Right cardiac atrium (tissue), 5 donors: ENCODE results near the gene TP73. TPM values are rescaled to one million over a fixed set of nuclear protein-coding genes. Genes with fewer than 3 reads are reported as not detected.
"Not testable (repeated sequence)": the region's sequence is repeated elsewhere in the genome, so short reads cannot be mapped to it uniquely, and the experiment has no call there.

Experiments
- ATAC-seq, 2 donors: fragments of 200-7000 bp; cut with Tn5 transposase; one replicate each; pipeline versions ENCODE4 v1.8.0 to v1.9.1; 2020; ENCODE audit warnings: moderate library complexity in 2 of 2, mild to moderate bottlenecking in 1 of 2
- DNase-seq, 3 donors: peaks; one replicate each; pipeline ENCODE4 v3.0.0-alpha.2; 2020
- H3K27ac ChIP-seq: one replicate; pipeline ENCODE4 v1.5.1; 2013; ENCODE audit warnings: mild to moderate bottlenecking, low read length, control low read depth, moderate library complexity
- H3K27me3 ChIP-seq: one replicate; pipeline ENCODE4 v1.6.1; 2013; ENCODE audit not compliant: control insufficient read depth, insufficient read depth
- H3K4me1 ChIP-seq: one replicate; pipeline ENCODE4 v1.6.1; 2013; ENCODE audit warnings: low read length; ENCODE audit not compliant: control insufficient read depth, insufficient read depth
- H3K4me3 ChIP-seq: one replicate; pipeline ENCODE4 v1.5.1; 2013; ENCODE audit warnings: low read length, control low read depth
- H3K9me3 ChIP-seq: one replicate; pipeline ENCODE4 v1.6.1; 2013; ENCODE audit warnings: low read length; ENCODE audit not compliant: control insufficient read depth
- WGBS: extraction: QIAGEN DNeasy Blood & Tissue Kit; methylation state at CpG from one replicate; pipeline ENCODE4 v1.1.7; 2013; 5-methylcytosine and 5-hydroxymethylcytosine counted together
- intact Hi-C, 4 donors: fragments of 100-400 bp; cut with DNase I; formaldehyde crosslinking; loops; one replicate each; pipeline versions ENCODE4 v1.11.0 to v1.14.0; 2022 to 2023
- polyA plus RNA-seq: library from polyadenylated mRNA; stranded (reverse); fragments of 200-250 nt; gene quantifications from one replicate; pipeline ENCODE4 v1.2.3, GENCODE V29; 2013
- total RNA-seq, 4 donors: library from RNA; stranded (reverse); fragmentation: NEBNext Ultra II Directional; extraction: Animal tissue kit (Norgen Biotek cat#: 25700); gene quantifications; one replicate each; pipeline ENCODE4 v1.2.1, GENCODE V29; 2021
- donor health status: healthy with polysubstance abuse.
- donor health status: DM: no; HTN: yes; CAD: no.
- donor health status: DM: no; HTN: no; CAD: no.
- donor health status: DM: no; HTN: yes; CAD: no; lungs with severe emphysema.
- donor health status: DM: yes; HTN: yes; CAD: no.

The TP73 gene
- total and polyA plus RNA-seq, 5 donors, result 0.07 to 0.18 TPM; not detected in 3

DNA sequence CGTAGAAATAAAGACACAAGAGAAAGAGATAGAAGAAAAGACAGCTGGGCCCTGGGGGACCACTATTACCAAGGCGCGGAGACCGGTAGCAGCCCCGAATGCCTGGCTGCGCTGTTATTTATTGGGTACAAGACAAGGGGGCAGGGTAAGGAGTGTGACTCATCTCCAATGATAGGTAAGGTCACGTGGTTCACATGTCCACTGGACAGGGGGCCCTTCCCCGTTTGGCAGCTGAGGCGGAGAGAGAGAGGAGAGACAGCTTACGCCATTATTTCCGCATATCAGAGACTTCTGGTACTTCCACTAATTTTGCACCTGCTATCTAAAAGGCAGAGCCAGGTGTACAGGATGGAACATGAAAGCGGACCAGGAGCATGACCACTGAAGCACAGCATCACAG, 31.6 kb upstream of the TP73 start:
- no peak for ATAC-seq
- Histone ChIP-seq H3K9me3 (no peaks in the 10 kb centered on the region), H3K27ac (no peak overlapping the region), H3K4me3 (no peak overlapping the region), H3K4me1 (peaks cover 5% of the 10 kb centered on the region), H3K27me3 (no peaks in the 10 kb centered on the region)
- DNase-seq, result peak in 2 of 3 donors; percentile 39 to 43
- 85% methylated on average over 12 of the region's 12 CpGs for WGBS
- intact Hi-C loops, result loop anchor here in 1 of 4 donors (2.0 kb wide), 1 partner anchor 130 kb away; no protein-coding TSS in a partner anchor

DNA sequence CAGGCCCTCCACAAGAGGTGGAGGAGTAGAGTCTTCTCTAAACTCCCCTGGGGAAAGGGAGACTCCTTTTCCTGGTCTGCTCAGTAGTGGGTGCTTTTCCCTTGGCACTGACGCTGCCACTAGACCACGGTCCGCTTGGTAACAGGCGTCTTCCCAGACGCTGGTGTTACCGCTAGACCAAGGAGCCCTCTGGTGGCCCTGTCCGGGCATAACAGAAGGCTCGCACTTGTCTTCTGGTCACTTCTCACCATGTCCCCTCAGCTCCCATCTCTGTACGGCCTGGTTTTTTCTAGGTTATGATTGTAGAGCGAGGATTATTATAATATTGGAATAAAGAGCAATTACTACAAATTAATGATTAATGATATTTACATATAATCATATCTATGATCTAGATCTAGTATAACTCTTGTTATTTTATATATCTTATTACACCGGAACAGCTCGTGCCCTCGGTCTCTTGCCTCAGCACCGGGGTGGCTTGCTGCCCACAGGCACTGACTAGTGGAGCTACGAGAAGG, 31.1 kb upstream of the TP73 start:
- 25% methylated on average over 14 of the region's 15 CpGs for WGBS
- H3K4me1 ChIP-seq, H3K9me3 ChIP-seq, H3K4me3 ChIP-seq, ATAC-seq, H3K27me3 ChIP-seq, H3K27ac ChIP-seq: not testable (repeated sequence)
- intact Hi-C loops, result loop anchor here in 1 of 4 donors (2.0 kb wide), 1 partner anchor 130 kb away; no protein-coding TSS in a partner anchor
- peak; percentile 54 to 75 (median 72) for DNase-seq

GRCh38 chr1:3622102-3622501, 30.2 kb upstream of the TP73 start:
- ATAC-seq, intact Hi-C loops, H3K27me3 ChIP-seq, H3K4me1 ChIP-seq, H3K27ac ChIP-seq, H3K9me3 ChIP-seq, H3K4me3 ChIP-seq: not testable (repeated sequence)
- DNase-seq, result peak in 2 of 3 donors; percentile 5 to 22
- WGBS, result 81% methylated on average over 9 of the region's 9 CpGs

GRCh38 chr1:3623441-3624199, 28.7 kb upstream of the TP73 start:
- 27% methylated on average over 23 of the region's 23 CpGs for WGBS

DNA sequence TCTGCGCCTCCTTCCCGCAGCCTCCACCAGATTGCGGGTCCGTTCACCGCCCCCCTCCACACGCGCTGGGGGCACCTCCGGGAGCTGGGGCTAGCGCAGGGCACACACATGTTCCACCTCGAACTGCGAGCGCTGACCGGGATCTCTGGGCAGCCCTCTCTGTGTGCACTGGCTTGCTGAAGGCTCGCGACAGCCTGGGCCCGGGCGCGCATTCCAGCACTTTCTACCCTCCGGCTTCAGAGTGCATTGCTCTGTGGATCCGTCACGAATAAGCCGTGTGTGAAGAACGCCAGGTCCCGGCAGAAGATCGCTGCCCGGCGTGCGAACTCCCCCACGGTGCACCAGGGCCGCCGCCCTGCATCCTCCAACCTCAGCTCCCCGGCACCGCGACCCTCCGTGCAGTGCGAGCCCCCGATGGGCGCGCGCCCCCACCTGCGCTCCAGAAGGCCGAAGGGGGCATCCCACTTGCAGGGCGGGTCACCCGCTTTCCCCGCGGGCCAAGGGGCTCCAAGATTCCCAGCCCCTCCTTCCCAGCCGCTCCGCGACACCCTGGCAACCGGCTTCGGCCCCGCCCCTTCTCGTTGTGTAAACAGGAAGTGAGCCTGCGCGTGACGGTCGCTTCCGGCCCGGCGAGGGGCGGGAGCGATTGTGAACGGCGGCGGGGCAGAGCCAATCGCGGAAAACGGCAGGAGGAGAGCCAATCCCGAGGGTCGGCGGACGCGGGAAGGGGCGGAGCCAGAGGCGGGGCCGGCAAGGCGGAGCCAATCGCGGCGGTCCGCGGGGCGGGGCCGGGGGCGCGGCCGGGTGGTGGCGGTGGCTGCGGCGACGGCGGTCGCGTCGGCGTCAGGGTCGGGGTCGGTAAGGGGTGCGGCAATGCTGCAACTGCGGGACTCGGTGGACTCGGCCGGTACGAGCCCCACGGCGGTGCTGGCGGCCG, 27.8 kb upstream of the TP73 start, which contains the start of gene TPRG1L:
TSS of gene TPRG1L (plus strand) at position 816 of the 937 bp plus-strand sequence. CDS start at position 874, 58 bp downstream.
- DNase-seq, result peak; percentile 98 to 100 (median 100)
- Histone ChIP-seq H3K4me1 (peaks cover 5% of the 10 kb centered on the region), H3K27me3 (no peaks in the 10 kb centered on the region), H3K4me3 (peak within 1 kb of the TSS; percentile 85), H3K27ac (peak within 1 kb of the TSS; percentile 10), H3K9me3 (no peaks in the 10 kb centered on the region)
- ATAC-seq, result peak; percentile 97
- WGBS, result under 1% methylated on average over 108 of the region's 108 CpGs
- intact Hi-C loops, result no loop called here

More at GRCh38 chr1:3623441-3624199, 28.7 kb upstream of the TP73 start:
- intact Hi-C loops, result no loop called here
- Histone ChIP-seq H3K4me1 (peaks cover 5% of the 10 kb centered on the region), H3K9me3 (no peaks in the 10 kb centered on the region), H3K4me3 (peak overlapping the region; percentile 72), H3K27me3 (no peaks in the 10 kb centered on the region), H3K27ac (no peak overlapping the region)
- DNase-seq, result peak in 2 of 3 donors; percentile 45 to 55
- no peak for ATAC-seq

DNA sequence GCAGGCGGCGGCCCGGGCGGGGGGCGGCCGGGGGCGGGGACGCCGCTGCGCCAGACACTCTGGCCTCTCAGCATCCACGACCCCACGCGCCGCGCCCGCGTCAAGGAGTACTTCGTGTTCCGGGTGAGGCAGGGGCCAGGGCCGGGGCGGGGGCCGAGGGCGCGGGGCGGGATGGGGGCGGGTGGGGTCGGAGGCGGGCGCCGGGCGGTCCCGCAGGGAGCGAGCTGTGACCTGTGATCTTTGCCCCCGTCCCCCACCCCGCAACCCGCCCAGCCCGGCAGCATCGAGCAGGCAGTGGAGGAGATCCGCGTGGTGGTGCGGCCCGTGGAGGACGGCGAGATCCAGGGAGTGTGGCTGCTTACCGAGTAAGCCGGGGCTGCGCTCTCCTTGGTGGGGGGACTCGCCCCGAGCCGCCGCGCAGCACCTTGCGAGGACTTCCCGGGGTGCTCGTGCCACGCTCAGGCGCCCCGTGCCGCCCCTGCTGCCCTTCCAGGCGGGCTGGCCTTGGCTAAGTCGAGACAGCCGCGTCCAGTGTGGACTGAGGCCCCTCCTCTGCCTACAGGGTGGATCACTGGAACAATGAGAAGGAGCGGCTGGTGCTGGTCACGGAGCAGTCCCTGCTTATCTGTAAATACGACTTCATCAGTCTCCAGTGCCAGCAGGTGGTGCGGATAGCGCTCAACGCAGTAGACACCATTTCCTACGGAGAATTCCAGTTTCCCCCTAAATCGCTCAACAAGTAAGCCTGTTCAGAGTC, 27.0 kb upstream of the TP73 start:
- peak in 2 of 3 donors; percentile 68 to 71 for DNase-seq
- WGBS, result 3% methylated on average over 71 of the region's 71 CpGs

GRCh38 chr1:3626025-3626424, 26.3 kb upstream of the TP73 start:
- Histone ChIP-seq H3K9me3 (no peaks in the 10 kb centered on the region), H3K27ac (no peak overlapping the region), H3K27me3 (no peaks in the 10 kb centered on the region), H3K4me1 (peaks cover 5% of the 10 kb centered on the region), H3K4me3 (no peak overlapping the region)
- intact Hi-C loops, result no loop called here
- no peak for ATAC-seq
- no peak for DNase-seq
- WGBS, result 73% methylated on average over 4 of the region's 4 CpGs

More for the DNA sequence above, 27.0 kb upstream of the TP73 start:
- peak; percentile 20 to 54 for ATAC-seq
- Histone ChIP-seq H3K9me3 (no peaks in the 10 kb centered on the region), H3K4me1 (peaks cover 5% of the 10 kb centered on the region), H3K4me3 (peak overlapping the region; percentile 85), H3K27ac (no peak overlapping the region), H3K27me3 (no peaks in the 10 kb centered on the region)
- intact Hi-C loops, result no loop called here

DNA sequence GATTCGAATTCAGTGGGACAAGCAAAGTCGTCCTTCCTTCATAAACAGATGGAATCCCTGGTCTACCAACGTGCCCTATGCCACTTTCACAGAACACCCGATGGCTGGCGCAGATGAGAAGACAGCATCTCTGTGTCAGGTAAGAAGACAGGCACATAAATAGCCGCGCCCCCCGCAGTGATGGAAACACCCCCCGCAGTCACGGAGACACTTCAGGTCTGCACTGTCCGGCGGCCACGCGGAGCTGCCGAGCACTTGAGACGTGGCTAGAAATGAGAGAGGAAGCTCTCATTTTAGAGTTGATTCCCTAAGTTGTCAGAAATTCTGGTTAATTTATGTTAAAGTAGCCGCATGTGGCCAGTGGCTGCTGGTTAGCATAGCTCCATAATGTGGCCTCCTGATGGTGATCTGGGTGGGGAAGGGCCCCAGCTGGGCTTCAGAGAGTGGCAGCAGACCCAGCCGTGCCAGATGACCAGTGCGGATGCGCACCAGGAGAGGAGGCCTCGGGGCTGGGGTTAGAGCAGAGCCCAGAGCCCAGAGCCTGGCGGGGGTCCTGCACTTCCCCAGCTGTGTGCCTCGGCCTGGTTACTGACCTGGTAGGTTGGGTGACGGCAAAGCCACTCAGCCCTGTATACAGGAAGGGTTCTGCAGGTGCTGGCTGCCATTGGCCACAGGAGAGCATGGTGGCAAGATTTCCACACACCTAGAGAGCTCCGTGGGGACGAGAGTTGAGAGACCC, 24.6 kb upstream of the TP73 start:
- Histone ChIP-seq H3K9me3 (no peaks in the 10 kb centered on the region), H3K4me1 (peaks cover 5% of the 10 kb centered on the region), H3K27me3 (no peaks in the 10 kb centered on the region), H3K27ac (no peak overlapping the region), H3K4me3 (no peak overlapping the region)
- ATAC-seq (no peak), DNase-seq (peak in 2 of 3 donors; percentile 48)
- intact Hi-C loops, result no loop called here
- WGBS, result 91% methylated on average over 26 of the region's 26 CpGs

DNA sequence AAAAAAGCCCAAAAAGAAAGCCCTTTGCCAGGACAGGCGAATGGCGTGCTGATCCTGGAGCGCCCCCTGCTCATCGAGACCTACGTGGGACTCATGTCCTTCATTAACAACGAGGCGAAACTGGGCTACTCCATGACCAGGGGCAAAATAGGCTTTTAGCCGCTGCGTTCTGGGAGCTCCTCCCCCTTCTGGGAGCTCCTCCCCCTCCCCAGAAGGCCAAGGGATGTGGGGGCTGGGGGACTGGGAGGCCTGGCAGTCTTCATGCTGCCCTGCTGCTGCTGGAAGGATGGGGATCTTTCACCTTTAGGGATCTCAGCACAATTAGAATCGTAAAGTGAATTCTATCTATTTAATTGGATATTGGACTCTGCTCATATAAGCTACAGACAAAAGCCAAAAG, 23.9 kb upstream of the TP73 start:
- peaks cover 3% of the 10 kb centered on the region for H3K4me1 ChIP-seq
- intact Hi-C loops, result no loop called here
- no peaks in the 10 kb centered on the region for H3K9me3 ChIP-seq
- H3K4me3 ChIP-seq, result no peak overlapping the region
- H3K27ac ChIP-seq, result no peak overlapping the region
- 82% methylated on average over 10 of the region's 10 CpGs for WGBS
- no peak for ATAC-seq
- H3K27me3 ChIP-seq, result no peaks in the 10 kb centered on the region
- peak in 2 of 3 donors; percentile 12 to 37 for DNase-seq
